Uterus (tissue), 4 donors: ENCODE results near the gene RNF175. TPM values are rescaled to one million over a fixed set of nuclear protein-coding genes. Genes with fewer than 3 reads are reported as not detected.

Experiments used
- DNase-seq, 2 donors: peaks; one replicate each; pipeline ENCODE4 v3.0.0-alpha.2; 2019 to 2020
- H3K27ac ChIP-seq, 2 donors: fragments of 200-600 bp; sonication (generic); 1 replicate in 1 of 2; 2 replicates in 1 of 2; pipeline ENCODE4 v1.5.1; 2016 to 2018
- H3K27me3 ChIP-seq, 2 donors: fragments of 200-600 bp; sonication (generic); one replicate each; pipeline ENCODE4 v1.5.1; 2018 to 2019; ENCODE audit warnings: control low read depth in 1 of 2
- H3K36me3 ChIP-seq, 2 donors: fragments of 200-600 bp; sonication (generic); one replicate each; pipeline ENCODE4 v1.5.1; 2019; ENCODE audit warnings: control low read depth in 1 of 2
- H3K4me1 ChIP-seq, 2 donors: fragments of 200-600 bp; sonication (generic); one replicate each; pipeline ENCODE4 v1.5.1; 2018 to 2019; ENCODE audit warnings: control low read depth in 1 of 2
- H3K4me3 ChIP-seq, 2 donors: fragments of 200-600 bp; sonication (generic); 1 replicate in 1 of 2; 2 replicates in 1 of 2; pipeline ENCODE4 v1.5.1; 2018 to 2019; ENCODE audit warnings: mild to moderate bottlenecking in 1 of 2
- H3K9me3 ChIP-seq, 2 donors: fragments of 200-600 bp; sonication (generic); one replicate each; pipeline ENCODE4 v1.5.1; 2019; ENCODE audit warnings: control low read depth in 1 of 2
- CTCF ChIP-seq, 4 experiments: fragments of 200-600 bp in 2 of 4; fragments of 450-650 bp in 2 of 4; sonication (generic) in 2 of 4; IDR thresholded peaks; one replicate each; pipeline ENCODE4 v1.5.1; 2016 to 2019; ENCODE audit warnings: antibody characterized with exemption in 4 of 4, mild to moderate bottlenecking in 2 of 4, moderate library complexity in 1 of 4
- POLR2A ChIP-seq, 2 donors: fragments of 450-650 bp; IDR thresholded peaks; one replicate each; pipeline ENCODE4 v1.6.1; 2016; ENCODE audit warnings: antibody characterized with exemption in 2 of 2, mild to moderate bottlenecking in 1 of 2, moderate library complexity in 1 of 2
- intact Hi-C: fragments of 100-400 bp; cut with DNase I; formaldehyde crosslinking; loops from one replicate; pipeline ENCODE4 v1.15.1; 2023; ENCODE audit warnings: low total_unique reads
- total RNA-seq, 4 donors: library from RNA; depleted of rRNA in 3 of 4; stranded (reverse); fragments of >200 nt in 3 of 4; gene quantifications; one replicate each; pipeline versions ENCODE4 v1.1.0 to v1.2.4, GENCODE V29; 2014 to 2023
- donor health status: DM: yes; HTN: yes; CAD: no.

RNF175 gene
- total RNA-seq, 4 donors from 2014 or later = 3.9 TPM; not detected in 3

- Histone ChIP-seq H3K27me3 (no peaks in the 10 kb centered on the region), H3K27ac (no peak overlapping the region), H3K4me3 (no peak overlapping the region), H3K4me1 (no peaks in the 10 kb centered on the region), H3K9me3 (no peaks in the 10 kb centered on the region), H3K36me3 (no peaks in the 10 kb centered on the region)
- intact Hi-C loops = no loop called here
- no peak for DNase-seq
- no peak for TF ChIP-seq POLR2A (IDR thresholded peaks at IDR 0.05)
- TF ChIP-seq CTCF (IDR thresholded peaks at IDR 0.05) = no peak
Measured at GRCh38 chr4:153705743-153706468, 53.9 kb downstream of the RNF175 start.

GRCh38 chr4:153704522-153704921 is 55.3 kb downstream of the RNF175 start:
- no peaks in the 10 kb centered on the region for H3K36me3 ChIP-seq
- no peaks in the 10 kb centered on the region for H3K4me1 ChIP-seq
- intact Hi-C loops = no loop called here
- H3K4me3 ChIP-seq = no peak overlapping the region
- H3K27ac ChIP-seq = no peak overlapping the region
- TF ChIP-seq CTCF (IDR thresholded peaks at IDR 0.05) = no peak
- no peak for TF ChIP-seq POLR2A (IDR thresholded peaks at IDR 0.05)
- H3K9me3 ChIP-seq = no peaks in the 10 kb centered on the region
- H3K27me3 ChIP-seq = no peaks in the 10 kb centered on the region
- DNase-seq = no peak

- Histone ChIP-seq H3K36me3 (no peaks in the 10 kb centered on the region), H3K4me3 (peak overlapping the region; percentile 32 to 35), H3K27me3 (peaks cover 0 to 11% of the 10 kb centered on the region in 2 donors), H3K27ac (no peak overlapping the region), H3K9me3 (no peaks in the 10 kb centered on the region), H3K4me1 (no peaks in the 10 kb centered on the region)
- TF ChIP-seq POLR2A (IDR thresholded peaks at IDR 0.05) (no peak), CTCF (IDR thresholded peaks at IDR 0.05) (no peak)
- intact Hi-C loops = no loop called here
- no peak for DNase-seq
Measured at GRCh38 chr4:153684971-153685371, 74.9 kb downstream of the RNF175 start.

GRCh38 chr4:153684182-153684970 is 75.4 kb downstream of the RNF175 start, which contains the start of gene TLR2:
TSS of gene TLR2 (plus strand) at chr4:153684280. CDS start at chr4:153702908, 18,628 bp downstream.
- H3K27me3 ChIP-seq = peaks cover 0 to 11% of the 10 kb centered on the region in 2 donors
- no peak within 1 kb of the TSS for H3K27ac ChIP-seq
- DNase-seq = peak; percentile 30 to 40
- H3K4me1 ChIP-seq = no peaks in the 10 kb centered on the region
- no peaks in the 10 kb centered on the region for H3K36me3 ChIP-seq
- peak within 1 kb of the TSS; percentile 32 to 35 for H3K4me3 ChIP-seq
- H3K9me3 ChIP-seq = no peaks in the 10 kb centered on the region
- intact Hi-C loops = no loop called here
- TF ChIP-seq POLR2A (IDR thresholded peaks at IDR 0.05) (no peak), CTCF (IDR thresholded peaks at IDR 0.05) (no peak)

GRCh38 chr4:153683763-153684181 is 76.1 kb downstream of the RNF175 start:
- no peak for DNase-seq
- Histone ChIP-seq H3K27ac (no peak overlapping the region), H3K36me3 (no peaks in the 10 kb centered on the region), H3K4me1 (no peaks in the 10 kb centered on the region), H3K9me3 (no peaks in the 10 kb centered on the region), H3K4me3 (peak overlapping the region; percentile 32 to 35), H3K27me3 (peaks cover 0 to 11% of the 10 kb centered on the region in 2 donors)
- TF ChIP-seq POLR2A (IDR thresholded peaks at IDR 0.05) = no peak
- TF ChIP-seq CTCF (IDR thresholded peaks at IDR 0.05) = no peak
- intact Hi-C loops = no loop called here
